Stimulated activated CD8-positive, alpha-beta memory T cell treated with anti-CD3 and anti-CD28 coated beads, Interleukin-7, amount 100 ng/mL, for 24 hours (primary cell): ENCODE results near the gene STPG4.

ENCODE experiments used
- DNase-seq: peaks from one replicate; pipeline ENCODE4 v3.0.0-alpha.2; 2020; ENCODE audit warnings: low read depth

STPG4 gene

GRCh38 chr2:47087051-47087450 is 68.1 kb downstream of the STPG4 start:
- DNase-seq: no peak

DNA sequence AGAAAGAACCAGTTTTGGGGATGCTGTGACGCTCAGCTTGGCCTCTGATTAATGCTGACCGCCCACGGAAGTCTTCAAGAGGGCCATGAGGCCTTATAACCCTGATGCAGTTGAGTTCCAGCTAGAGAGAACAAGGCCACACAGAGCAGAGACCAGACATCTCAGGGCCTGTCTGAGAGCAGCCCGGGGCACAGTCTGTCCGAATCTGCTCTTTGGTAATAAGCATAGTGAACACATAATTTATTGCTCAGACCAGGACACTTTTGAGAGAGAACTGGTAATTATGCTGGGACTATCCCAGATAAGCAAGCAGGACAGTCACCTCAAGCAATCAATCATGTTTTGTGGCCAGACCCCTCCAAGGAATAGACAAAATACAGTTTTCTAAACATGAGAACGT is 68.5 kb downstream of the STPG4 start:
- DNase-seq: no peak

DNA sequence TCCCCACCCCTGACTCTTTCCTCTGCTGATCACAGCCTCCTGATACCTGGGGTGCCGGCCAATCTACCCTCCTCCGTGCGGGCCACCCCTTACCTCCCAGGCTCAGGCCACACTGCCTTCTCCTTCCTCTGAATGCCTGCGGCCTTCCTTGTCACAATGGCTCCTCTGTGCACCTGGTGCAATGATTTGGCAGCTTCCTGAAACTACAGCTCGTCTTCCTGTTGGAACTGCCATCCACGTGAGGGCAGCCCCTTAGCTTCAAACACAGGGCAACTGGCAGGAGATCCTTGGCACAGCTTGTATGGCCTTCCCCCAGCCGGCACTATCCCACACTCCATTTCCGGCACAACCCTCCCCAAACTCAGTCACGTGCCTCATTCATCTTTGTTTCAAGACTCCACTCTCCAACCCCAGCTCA is 69.0 kb downstream of the STPG4 start:
- DNase-seq: no peak

DNA sequence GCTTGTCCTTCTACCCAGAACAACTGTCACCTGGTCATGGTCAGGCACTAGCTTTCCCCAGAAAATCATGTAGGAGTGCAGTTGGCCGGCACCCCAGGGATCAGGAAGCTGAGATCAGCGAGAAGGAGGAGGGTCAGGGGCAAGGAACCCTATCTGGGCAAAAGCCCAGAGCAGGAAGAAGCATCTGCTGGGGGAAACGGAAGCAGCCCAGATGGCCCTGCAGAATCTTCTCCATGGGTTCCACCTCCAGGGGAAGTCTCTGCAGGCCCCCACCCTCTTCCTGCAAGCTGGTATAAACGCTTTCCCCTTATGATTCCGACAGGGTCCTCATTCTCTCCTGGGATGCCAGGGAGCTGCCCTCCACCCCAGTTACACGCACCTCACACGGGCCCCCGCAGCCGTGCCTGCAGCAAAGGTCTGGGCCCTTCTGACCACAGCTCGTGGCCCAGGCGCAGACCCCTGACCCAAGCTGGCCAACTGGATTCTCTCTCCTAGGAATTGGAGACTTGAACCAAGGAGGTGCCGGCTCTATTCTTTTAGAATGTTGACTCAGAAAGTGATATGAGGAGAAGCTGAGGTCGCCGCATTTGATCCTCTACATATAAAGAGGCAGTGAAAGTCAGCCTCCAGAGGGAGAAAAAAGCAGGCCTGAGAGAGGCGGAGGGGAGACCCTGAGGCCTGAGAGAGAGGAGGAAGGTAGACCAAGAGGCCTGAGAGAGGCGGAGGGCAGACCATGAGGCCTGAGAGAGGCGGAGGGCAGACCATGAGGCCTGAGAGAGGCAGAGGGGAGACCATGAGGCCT is 71.0 kb downstream of the STPG4 start:
- DNase-seq: no peak

DNA sequence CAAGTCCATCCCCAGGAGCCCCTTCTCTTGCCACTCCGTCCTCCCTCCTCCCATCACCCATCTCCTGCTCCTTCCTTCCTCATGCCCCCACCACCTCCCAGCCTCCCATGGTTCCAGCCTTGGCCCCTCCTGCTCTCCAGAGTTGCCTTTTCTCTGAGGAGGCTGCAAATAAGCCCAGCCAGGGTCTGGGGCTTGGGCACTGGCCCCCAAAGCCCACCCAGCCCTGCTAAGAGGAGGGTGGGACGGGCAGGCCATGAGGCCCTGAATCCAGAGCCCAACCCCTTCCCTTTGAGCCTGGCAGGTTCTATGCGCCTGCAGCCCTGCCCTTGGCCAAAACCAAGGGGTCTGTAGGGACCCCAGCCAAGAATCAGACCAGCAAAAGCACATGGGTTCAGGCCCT is 71.6 kb downstream of the STPG4 start:
- DNase-seq: no peak

DNA sequence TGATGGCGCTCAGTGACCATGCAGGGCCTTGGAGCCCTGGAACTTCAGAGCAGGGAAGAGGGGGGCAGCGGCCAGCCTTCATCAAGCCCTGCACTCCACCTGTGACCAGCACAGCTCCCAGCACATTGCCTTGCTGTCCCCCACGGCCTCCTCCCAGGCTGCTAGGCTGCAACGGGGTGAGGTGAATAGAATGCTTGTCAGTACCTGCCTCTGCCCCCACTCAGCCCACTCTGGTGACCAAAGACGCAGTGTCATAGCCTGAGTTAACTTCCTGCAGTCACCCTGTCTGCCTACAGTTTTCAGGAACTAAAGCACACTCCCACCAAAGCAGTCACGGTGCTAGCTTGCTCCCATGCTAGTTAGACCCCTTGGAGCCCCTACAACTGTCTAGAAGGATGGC is 72.1 kb downstream of the STPG4 start:
- no peak for DNase-seq

- no peak for DNase-seq
These were observed 74.2 kb downstream of the STPG4 start for GRCh38 chr2:47080888-47081301.

DNA sequence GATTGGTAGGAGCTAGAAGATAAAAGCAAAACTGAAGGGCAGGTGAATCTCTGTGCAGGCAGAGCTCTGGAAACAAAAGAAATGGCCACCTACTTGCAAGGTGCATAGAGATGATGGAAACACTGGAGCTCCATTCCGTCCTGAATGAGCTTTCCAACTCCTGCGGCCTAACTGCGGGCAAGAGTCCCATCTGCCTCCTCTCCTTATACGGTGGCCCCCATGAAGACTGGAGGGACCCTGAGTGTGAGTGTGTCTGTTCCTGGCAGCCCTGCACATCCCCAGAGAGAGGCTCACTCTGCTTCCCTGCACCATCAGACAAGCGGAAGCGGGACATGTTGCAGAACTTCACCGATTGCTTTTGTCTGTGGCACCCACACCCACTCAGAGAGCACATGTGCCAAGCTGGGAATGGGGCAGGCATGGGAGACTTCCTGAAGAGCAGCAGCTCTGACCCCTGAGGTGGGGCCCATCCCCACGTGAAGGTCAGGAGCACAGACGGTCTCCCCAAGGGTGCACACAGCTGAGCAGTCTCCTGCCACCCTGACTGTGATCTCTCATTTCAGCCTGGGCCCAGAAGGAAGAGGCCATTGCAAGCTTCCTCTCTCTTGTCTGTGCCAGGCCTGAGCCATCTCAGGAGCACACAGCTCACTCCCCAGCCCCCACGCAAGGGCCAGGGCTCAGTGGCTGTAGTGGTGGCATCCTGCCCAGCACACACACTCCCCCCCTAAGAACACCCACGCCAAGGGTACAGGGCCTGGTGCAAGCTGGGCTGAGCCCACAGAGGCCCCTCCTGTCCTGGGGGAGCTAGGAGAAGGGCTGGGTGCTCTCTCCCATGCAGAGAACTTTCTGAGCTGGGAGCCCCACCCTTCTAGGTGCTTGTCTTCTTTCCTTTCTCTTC is 75.3 kb downstream of the STPG4 start:
- no peak for DNase-seq

DNA sequence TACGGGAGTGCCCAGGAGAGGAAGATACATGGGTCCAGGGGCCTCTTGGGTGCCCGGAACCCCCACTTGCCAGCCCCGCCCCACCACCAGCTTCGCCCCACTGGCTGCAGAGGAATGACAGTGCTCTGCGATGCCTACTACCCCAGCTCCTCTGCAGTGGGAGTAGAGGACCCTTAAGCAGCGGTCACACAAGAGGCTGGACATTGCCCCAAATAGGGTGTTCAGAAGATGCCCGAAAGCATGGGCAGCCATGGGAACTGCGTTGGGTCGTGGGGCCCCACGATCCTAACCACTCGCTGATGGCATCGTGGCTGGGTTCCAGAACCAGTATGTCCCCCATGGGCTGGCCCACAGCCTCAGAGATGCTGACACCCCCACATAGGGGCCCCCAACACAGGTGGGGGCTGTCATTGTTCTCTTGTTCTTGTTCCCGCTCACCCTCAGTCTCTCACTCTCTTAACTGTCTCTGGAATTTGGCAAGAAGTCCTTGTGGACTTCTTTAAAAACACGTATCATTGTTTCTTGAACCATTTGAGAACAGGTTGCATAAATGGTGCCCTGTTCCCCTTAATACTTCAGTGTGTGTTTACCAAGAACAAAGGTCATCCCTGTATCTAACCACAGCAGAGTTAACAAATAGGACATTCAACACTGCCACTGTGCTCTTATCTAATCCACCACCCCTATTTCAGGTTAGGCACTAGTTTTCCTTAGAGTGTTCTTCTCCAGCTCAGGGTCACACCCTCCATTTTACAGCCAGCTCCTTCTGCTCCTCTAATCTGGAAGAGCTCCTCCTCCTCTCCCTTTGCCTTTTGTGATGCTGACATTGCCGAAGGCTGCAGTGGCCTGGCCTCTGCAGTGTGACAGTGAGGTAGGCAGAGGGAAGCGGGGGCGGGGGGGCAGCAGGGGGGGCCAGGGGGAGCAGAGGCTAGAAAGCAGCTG is 76.3 kb downstream of the STPG4 start:
- no peak for DNase-seq

- DNase-seq: no peak
These were observed 77.5 kb downstream of the STPG4 start for GRCh38 chr2:47077442-47078117.

DNA sequence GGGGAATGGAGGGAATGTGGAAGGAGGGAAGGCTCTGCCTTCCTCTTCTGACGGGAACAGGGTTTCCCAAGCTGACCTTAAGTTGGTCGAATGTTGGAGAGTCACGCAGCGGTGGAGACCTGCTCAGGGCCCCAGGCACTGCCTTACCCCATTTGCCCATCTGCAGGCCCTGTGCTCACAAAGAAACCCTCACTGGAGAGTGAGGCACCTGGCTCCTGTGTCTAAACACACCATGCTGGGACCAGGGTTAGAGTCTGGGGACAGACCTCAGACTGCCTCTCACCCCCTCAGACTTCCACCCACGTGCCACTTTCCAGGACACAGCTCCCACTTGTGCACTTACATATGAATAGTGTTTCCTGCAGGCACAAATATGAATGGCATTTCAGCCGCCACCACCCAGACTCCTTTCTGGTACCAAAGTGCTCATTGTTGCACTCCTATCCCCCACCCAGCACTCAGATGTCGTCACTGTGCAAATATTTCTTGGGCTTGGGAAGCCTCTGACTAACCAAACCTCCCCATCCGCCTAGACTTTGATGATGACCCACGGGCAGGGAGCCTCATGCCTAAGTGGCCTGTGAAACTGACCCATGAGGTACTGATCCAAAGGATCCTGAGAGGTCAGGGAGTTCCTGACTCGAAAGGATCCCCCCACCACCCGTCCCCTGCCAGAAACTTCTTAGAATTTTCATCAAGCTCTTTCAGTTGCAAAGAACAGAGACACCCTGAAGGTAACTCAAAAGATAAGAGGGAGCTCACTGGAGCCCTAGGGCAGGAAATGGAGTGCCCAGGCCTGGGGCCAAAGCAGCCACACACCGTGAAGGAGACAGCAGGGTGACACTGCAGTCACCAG is 78.3 kb downstream of the STPG4 start:
- no peak for DNase-seq

DNA sequence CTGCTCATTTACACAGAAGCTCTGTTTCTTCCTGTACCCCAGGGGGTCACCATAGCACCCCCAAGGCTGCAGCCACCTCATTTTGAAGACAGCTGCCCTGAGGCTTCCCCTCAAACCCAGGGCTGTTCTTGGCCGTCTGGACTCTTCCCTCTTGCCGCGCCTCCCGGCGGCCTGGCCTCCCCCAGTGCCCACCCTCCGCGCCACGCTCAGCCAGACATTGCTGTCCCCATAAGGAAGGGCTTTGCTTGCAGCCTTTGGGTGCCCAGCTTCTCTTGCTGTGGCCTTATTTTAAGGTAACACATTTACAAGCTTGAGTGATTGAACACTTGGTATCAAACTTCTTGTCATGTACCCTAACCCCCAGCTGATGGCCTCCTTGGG is 79.0 kb downstream of the STPG4 start:
- no peak for DNase-seq

- no peak for DNase-seq
These were observed 79.6 kb downstream of the STPG4 start for GRCh38 chr2:47075361-47076125.

- no peak for DNase-seq
These were observed 80.4 kb downstream of the STPG4 start for GRCh38 chr2:47074691-47075090.

DNA sequence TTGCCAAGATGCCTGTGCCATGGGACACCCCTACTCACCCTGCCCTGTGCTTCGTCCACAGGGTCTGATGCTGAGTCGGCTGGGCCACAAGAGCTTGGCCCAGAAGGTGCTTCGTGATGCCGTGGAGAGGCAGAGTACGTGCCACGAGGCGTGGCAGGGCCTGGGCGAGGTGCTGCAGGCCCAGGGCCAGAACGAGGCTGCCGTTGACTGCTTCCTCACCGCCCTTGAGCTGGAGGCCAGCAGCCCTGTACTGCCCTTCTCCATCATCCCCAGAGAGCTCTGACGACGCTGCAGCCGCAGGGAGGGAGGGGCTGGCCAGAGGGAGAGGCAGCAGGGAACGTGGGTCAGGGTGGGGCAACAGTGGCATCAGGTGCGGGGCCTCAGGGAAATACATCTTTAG is 81.5 kb downstream of the STPG4 start:
- no peak for DNase-seq

GRCh38 chr2:47073217-47073616 is 81.9 kb downstream of the STPG4 start:
- DNase-seq: no peak

GRCh38 chr2:47072728-47073191 is 82.3 kb downstream of the STPG4 start:
- DNase-seq: no peak

- DNase-seq: no peak
These were observed 83.0 kb downstream of the STPG4 start for GRCh38 chr2:47072018-47072691.
